ENCODE data around the gene RFX2.

GRCh38 chr19:6088602-6089049 is 21.7 kb downstream of the RFX2 start:
- TF ChIP-seq CTCF (IDR thresholded peaks at IDR 0.05; ENCODE audit: insufficient read depth, low read length, poor library complexity, severe bottlenecking) (no peak), EZH2phosphoT487 (conservative IDR thresholded peaks at IDR 0.05; ENCODE audit: low read length) (no peak)
